ENCODE results near the gene DLGAP3.

Gene DLGAP3

DNA sequence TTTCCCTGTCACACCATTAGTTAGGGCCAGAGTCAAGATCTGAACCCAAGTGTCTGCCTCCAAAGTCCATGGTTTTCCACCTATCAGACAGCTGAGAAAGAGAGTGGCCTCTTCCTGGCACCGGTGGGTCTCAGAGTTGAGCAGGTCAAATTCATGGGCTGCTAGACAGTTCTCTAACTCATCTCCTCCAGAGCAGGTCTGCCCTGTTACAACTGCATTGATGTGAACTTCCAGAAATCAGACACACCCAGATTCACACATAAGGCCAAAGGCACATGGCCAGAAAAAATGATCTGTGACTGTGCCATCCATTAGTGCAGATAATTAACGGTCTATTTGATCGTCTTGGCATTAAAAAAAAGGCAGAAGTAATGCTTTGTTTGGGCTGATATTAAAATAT, 87.4 kb downstream of the DLGAP3 start:
- no peak overlapping the region for H3K4me3 ChIP-seq (ENCODE audit: low read depth, low read length)
- TF ChIP-seq CTCF (IDR thresholded peaks at IDR 0.05; ENCODE audit: insufficient read depth, low read depth, low read length, missing control alignments): no peak
- DNase-seq (ENCODE audit: low read depth): no peak

DNA sequence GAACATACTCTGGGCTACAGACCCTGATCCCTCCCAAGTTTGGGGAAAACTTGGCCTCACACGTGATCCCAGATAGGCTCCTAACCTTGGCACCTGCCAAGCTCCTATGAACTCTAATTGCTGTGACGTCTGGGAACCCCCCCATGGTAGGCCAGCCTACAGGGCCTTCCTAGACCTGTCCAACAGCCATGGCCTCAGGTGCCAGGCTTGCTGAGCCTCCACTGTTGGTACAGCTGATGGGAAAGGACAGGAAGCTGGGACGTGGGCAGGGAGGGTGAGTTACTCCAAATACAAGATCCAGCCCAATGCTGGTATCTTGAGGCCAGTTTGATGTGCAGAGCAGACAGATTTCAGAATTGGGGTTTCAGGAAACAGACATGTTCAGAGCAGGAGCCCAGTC, 89.0 kb downstream of the DLGAP3 start:
- no peak for TF ChIP-seq CTCF (IDR thresholded peaks at IDR 0.05; ENCODE audit: insufficient read depth, low read depth, low read length, missing control alignments)
- H3K4me3 ChIP-seq (ENCODE audit: low read depth, low read length): no peak overlapping the region
- no peak for DNase-seq (ENCODE audit: low read depth)

- no peak overlapping the region for H3K4me3 ChIP-seq (ENCODE audit: low read depth, low read length)
- no peak for TF ChIP-seq CTCF (IDR thresholded peaks at IDR 0.05; ENCODE audit: insufficient read depth, low read depth, low read length, missing control alignments)
- DNase-seq (ENCODE audit: low read depth): no peak
Observed at GRCh38 chr1:34839526-34840305, 89.7 kb downstream of the DLGAP3 start.

GRCh38 chr1:34833711-34834110, 95.7 kb downstream of the DLGAP3 start:
- H3K4me3 ChIP-seq (ENCODE audit: low read depth, low read length): no peak overlapping the region
- TF ChIP-seq CTCF (IDR thresholded peaks at IDR 0.05; ENCODE audit: insufficient read depth, low read depth, low read length, missing control alignments): no peak
- no peak for DNase-seq (ENCODE audit: low read depth)

DNA sequence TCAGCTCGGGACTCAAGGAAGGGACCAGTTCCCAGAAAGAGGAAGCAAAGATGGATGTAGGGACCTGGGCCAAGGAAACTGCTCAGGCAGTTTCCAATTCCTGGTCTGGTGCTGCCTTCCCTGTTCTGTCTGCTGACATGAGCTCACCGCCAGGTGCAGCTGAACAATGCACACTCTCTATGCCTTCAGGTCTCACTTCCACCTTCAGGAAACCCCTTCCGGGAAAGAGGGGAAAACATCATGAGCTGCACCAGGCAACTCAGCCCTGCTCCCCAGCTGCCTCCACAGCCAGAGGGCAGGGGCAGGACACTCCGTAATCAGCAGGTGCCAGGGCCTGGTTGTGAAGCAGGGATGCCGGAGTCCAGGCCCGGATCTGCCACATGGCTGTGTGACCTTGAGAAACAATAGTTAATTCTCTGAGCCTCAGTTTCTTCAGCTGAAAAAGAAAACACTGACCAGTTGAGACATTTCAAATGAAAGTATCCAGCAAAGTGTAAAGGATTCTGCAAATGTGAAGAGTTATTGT, 97.7 kb downstream of the DLGAP3 start:
- no peak overlapping the region for H3K4me3 ChIP-seq (ENCODE audit: low read depth, low read length)
- no peak for TF ChIP-seq CTCF (IDR thresholded peaks at IDR 0.05; ENCODE audit: insufficient read depth, low read depth, low read length, missing control alignments)
- DNase-seq (ENCODE audit: low read depth): no peak

DNA sequence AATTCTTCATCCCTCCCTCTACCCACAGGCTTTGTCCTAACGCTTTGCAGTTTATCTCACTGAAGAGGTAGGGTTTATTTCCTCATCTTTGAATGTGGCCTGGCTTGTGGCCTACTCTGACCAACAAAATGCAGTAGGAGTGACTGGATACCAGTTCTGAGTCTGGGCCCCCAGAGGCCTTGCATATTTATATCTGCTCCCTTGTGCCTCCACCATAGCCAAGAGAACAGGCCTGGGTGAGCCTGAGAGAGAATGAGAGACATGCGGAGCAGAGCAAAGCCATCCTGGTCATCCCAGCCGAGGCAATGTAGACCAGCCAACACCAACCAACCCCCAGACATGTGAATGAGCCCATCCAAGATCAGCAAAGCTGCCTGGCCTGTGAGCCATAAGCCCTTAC, 100.2 kb downstream of the DLGAP3 start:
- no peak for TF ChIP-seq CTCF (IDR thresholded peaks at IDR 0.05; ENCODE audit: insufficient read depth, low read depth, low read length, missing control alignments)
- no peak for DNase-seq (ENCODE audit: low read depth)
- H3K4me3 ChIP-seq (ENCODE audit: low read depth, low read length): no peak overlapping the region

- TF ChIP-seq CTCF (IDR thresholded peaks at IDR 0.05; ENCODE audit: insufficient read depth, low read depth, low read length, missing control alignments): no peak
- no peak for DNase-seq (ENCODE audit: low read depth)
- no peak overlapping the region for H3K4me3 ChIP-seq (ENCODE audit: low read depth, low read length)
Observed at GRCh38 chr1:34828611-34829010, 100.8 kb downstream of the DLGAP3 start.

Measured in GM12865 (cell line).